ENCODE results near the gene OR2T11.
A peak's percentile ranks its signal among the peaks of the same experiment; 100 is the strongest.
"Not testable (repeated sequence)": the region's sequence is repeated elsewhere in the genome, so short reads cannot be mapped to it uniquely, and the experiment has no call there.

The OR2T11 gene, protein sequence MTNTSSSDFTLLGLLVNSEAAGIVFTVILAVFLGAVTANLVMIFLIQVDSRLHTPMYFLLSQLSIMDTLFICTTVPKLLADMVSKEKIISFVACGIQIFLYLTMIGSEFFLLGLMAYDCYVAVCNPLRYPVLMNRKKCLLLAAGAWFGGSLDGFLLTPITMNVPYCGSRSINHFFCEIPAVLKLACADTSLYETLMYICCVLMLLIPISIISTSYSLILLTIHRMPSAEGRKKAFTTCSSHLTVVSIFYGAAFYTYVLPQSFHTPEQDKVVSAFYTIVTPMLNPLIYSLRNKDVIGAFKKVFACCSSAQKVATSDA

DNA sequence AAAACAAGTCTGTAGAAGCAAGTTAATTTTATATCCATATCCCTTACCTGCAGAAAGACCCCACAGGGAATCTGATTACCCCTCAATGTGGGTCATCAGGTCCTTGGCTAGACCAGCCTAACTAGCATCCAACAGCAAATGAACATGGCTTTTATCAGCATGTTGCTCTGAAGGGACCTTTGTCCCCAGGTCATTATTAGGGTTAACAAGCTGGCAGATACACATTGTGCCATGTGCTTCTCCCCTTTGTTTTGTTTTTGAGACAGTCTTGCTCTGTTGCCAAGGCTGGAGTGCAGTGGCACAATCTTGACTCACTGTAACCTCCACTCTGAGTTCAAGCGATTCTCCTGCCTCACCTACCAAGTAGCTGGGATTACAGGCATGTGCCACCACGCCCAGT lies at the start of gene OR2T11:
Gene OR2T11, minus strand, starts transcription at position 101 of the 400 bp plus-strand sequence. CDS start 7,963 bp downstream, outside the sequence.
- DNase-seq (ENCODE audit: low spot score): not testable (repeated sequence)

DNA sequence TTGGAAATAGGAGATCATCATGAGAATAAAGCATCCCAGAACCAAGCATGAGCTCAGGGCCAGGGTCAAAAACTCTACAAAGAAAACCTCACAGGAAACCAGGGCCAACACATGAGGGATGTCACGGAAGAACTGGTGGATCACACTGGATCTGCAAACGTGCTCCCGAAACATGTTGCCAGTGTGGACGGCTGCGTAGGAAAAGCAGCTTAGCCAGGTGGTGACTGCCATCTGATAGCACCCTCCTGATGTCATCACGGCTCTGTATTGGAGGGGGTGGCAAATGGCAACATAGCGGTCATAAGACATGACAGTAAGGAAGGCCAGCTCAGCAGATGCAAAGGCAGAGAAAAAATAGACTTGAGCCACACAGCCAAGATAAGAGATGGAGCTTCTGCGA lies 46.8 kb upstream of the OR2T11 start:
- DNase-seq (ENCODE audit: low spot score): no peak

DNA sequence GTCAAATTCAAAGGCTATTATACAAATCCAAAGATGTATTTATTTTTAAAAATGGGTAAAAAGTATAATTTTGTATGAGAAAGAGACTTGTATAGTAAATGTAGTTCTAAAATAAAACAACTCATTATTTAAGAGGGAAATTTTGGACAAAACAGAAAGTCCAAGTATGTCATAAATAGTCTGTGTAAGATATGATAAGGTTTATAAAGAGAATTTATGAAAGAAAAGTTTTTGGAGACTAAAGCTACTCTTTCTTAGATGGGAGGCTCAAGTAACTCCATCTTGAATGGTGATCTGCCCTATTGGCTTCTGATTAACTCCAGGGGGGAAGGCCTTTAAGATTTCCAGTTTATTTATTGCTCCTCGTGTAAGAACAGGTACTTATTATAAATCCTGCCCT lies 35.1 kb upstream of the OR2T11 start:
- DNase-seq (ENCODE audit: low spot score): no peak

DNA sequence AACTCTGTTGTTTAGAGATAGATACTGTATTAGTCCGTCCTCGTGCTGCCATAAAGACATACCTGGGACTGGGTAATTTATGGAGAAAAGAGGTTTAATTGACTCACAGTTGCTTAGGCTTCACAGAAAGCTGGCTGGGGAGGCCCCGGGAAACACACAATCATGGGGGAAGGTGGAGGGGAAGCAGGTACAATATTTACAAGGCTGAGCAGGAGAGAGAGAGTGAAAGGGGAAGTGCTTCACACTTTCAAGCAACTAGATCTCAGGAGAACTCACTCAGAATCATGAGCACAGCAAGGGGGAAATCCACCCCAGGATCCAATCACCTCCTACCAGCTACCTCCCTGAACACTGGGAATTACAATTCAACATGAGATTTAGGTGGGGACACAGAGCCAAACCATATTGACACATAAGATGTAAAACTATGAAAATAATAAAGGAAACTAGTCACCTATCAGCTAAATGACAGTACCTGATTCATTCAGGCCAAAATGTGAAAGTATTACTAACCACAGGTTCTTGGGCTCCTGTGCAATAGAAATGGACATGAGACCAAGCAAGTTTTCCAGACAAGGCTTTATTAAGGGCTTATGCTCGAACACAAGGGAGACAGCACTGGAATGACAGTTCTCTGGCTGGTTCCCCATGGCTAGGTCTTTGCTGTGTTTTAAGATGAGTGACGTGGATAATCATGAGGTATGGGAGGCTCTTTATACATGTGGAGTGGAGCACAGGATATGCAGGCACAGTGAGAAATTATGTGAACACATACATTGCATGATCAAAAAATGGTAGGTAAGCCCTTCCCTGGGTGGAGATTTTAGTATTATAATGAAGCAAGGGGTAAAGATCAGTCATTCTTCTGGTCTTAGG lies 28.8 kb upstream of the OR2T11 start:
- DNase-seq (ENCODE audit: low spot score): not testable (repeated sequence)

DNA sequence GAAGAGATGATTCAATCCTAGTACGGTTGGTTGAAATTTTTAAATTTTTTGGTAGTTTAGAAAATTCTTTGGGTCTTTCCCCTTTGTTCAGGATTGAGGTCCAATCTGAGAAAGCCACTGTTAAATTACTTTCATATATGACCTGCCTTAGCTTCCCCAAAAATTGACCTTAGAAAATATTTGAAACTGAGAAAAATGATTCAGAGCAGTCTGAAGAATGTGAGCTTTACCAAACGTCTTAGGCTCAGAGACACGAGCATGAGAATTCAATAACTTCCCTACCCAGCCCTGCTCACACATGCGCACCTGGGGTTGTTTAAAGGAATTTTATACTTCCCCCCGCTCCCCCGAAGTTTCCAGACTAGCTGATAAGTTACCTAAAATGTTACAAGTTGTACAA lies 21.9 kb upstream of the OR2T11 start:
- DNase-seq (ENCODE audit: low spot score): not testable (repeated sequence)

DNA sequence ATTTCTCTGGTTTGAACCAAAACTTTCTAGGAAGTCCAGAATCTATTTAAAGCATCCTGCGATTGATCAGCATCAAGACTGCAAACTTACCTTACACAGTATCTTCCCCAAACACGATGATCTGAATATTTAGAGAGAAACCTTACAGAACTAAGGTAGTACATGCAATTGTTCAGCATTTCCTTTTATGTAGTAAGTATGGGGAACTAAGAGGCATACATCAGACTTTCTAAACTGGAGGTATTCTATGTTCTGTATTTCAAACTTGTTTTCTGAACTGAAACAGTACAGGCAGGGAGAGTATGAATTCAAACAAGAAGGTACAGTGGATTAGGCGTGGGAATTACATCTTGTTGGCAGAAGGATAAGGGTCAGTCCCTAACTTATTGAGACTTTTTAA lies 20.5 kb upstream of the OR2T11 start, which contains the start of gene OR2T27:
Gene OR2T27, minus strand, starts transcription at position 175 of the 400 bp plus-strand sequence. CDS start 4,644 bp downstream, outside the sequence.
- not testable (repeated sequence) for DNase-seq (ENCODE audit: low spot score)

DNA sequence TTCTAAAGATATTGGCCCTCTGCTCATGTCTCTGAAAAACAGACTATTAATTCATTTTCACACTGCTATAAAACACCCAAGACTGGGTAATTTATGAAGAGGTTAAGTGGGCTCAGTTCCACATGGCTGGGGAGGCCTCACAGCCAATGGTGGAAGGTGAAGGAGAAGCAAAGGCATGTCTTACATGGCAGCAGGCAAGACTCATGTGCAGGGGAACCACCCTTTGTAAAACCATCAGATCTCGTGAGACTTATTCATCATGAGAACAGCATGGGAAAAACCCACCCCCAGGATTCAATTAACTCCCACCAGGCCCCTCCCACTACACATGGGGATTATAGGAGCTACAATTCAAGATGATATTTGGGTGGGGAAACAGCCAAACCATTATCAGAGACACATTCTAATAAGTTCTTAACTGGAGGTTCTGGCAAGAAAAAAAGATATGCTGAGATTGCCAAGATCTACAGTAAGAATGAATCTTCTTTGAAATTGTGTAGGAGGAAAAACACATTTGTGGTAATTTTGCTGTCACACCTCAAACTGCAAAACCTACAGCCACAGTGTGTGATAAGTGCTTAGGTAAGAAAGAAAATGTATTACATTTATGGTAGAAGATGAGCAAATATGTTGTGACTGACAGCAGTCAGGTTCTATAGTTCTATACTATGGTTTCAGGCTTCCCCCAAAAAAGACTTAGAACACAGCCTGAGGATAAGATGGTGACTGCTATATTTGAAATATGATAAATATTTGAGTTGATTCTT lies 14.1 kb upstream of the OR2T11 start:
- not testable (repeated sequence) for DNase-seq (ENCODE audit: low spot score)

DNA sequence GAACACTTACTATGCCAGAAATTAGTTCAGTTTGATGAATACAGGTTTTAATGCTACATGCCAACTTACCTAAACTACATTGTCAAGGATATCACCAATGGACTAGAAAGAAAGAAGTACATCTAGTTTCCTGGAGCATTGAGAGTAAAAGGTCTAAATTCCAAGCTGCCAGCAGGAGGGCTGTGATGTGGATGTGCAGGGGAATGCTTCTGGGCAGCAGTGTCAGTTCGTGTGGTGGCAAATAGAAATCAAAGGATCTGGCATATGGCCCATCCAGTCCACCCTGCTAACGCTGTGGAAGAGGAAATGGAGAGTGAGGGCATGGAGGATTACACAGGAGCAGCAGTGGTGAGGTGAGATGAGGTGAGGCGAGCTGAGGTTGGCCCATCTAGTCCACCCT lies 10.3 kb upstream of the OR2T11 start, which contains the start of gene OR2T35:
Gene OR2T35, minus strand, starts transcription at position 101 of the 400 bp plus-strand sequence. CDS start 6,020 bp downstream, outside the sequence.
- not testable (repeated sequence) for DNase-seq (ENCODE audit: low spot score)

DNA sequence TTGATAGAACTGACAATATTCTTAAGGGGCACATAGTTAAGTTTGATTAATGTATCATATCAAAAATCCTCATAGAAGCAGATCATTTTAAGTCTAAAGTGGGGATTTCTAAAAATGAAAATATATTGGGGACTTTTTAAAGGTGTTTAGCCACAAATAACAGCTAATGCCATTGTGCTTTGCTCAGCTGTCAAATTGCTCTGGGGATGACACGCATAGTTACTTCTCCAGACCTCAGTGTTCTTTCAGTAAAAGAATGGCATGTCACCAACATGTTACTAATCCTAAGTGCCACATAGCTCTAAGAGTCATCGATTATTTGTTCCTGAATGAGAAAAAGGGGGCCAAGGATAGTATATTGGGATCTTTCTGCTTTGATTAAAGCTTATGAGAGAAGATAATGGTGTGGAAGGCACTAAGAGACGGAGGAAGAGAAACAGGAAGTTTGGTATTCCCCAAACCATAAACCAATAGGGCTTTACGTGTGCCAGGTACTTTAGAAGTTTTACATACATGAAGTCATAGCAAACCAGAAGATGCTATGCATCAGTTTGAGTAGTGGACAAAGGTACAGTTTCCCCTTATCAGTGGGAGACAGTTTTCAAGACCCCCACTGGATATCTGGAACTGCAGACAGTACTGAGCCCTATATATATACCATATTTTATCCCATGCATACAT lies 8.2 kb upstream of the OR2T11 start:
- DNase-seq (ENCODE audit: low spot score): not testable (repeated sequence)

DNA sequence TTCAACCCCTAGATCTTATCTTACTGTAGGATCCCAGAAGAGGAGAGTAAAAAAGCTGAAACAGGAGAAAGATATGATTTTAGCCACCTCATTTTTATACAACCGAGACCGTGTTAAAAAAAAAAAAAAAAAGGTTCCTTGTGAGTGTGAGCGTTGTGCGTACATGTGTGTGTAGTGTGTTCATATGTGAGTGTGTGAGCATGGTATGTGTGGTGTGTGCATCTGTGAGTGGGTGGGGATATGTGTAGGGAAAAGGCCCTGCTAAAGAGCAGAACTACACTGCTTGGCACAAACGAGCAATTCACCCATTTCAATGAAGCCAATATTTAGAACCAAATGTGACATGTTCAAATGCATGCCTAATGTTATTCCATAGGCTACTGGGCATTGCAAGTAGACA lies 6.7 kb upstream of the OR2T11 start:
- DNase-seq (ENCODE audit: low spot score): not testable (repeated sequence)

DNA sequence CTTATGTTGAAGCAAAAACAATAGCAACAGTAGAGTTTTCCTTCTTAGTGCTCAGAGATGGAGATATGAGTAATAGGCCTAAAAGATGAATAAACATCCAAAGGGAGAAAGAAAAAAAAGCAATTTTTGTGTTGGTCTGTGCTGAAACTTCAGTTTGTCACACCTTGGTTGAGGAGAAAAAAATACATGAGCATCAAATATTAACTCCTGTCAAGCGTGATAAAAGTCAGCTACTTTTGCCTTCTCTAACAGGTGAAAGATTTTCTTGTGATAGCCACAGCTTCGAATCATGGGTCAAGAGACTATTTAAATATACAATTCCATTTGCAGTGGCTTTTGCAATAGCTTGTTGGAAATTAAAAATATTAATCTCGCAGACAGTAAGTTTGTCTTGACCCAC lies 6.0 kb upstream of the OR2T11 start:
- DNase-seq (ENCODE audit: low spot score): not testable (repeated sequence)

DNA sequence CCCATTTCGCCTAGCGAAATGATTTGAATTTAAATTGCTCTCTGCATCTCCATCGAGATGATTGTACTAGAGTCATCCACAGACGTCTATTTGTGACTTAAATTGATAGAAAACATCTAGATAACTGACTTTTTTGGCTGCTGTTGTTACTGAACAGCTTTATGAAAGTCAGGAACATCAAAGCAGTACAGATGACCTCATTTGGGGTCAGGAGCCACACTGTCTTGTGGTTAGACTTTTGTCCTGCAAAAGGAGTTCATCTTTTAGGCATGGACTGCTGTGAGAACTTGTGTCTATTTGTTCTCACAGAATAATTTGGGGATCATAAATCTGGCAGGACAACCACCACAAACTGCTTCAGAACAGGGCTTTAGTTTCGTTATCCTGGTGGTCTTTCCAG lies 4.8 kb upstream of the OR2T11 start:
- DNase-seq (ENCODE audit: low spot score): not testable (repeated sequence)

DNA sequence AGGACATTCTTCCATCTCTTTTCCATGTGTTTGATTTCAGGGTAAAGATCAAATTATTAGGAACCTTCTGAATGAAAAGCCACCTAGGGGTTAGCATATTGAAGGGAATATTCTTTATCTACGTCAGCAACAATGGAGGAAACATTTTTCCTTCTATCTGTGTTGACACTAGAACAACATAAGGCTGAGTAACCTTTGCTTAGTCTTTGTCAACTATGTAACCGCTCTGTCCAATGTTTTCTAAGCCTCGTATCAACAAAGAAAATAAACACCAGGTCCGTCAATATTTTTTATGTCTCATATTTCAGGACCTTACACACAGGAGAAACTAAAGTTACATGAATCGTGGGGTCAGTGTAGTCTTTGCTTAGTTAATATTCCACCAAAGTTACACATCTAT lies 1.7 kb upstream of the OR2T11 start:
- DNase-seq (ENCODE audit: low spot score): not testable (repeated sequence)

DNA sequence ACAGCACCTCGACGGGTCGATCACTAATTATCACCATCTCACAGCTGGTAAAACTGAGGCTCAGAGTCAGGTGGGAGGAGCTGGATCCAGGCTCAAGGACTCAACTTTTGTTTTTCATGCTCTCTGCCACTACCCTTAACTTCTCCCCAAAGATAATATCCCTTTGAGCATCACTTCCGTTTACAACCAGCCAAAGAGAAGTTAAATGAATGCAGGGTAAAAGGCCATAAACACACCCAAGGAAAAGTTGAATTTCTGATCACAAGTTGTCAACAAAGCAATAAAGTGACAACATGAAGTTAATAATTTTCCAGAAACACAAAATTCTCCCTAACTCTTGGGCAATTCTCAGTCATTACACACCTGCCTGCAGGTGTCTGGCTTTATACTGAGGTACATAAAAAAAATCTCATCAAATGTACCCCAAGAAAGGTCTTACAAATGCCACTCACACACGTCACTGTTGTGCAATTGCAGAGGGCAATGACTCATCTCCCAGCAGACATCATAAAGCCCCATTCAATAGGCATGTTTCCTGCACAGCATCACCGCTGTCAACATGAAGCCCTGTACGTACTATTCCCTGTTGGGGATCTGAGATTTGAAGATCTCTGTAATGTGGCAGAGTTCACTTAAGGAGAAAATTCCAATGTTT lies 3.4 kb downstream of the OR2T11 start:
- DNase-seq (ENCODE audit: low spot score): no peak

DNA sequence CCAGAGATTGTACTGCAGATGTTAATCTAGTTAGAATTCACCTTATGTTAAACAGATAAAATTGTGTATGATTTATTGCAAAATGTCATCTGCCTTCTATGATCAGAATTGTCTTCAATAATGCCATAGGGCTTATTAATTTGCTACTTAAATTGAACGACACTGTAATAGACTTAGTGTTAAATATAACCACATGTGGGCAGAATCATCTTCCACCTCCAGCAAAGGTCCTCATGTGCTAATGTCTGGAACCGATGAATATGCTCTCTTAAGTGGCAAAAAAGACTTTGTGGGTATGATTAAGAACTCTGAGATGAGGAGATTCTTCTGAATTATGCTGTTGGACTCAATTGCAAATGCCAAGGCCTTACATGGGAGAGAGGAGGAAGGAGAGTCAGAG lies 4.3 kb downstream of the OR2T11 start:
- no peak for DNase-seq (ENCODE audit: low spot score)

DNA sequence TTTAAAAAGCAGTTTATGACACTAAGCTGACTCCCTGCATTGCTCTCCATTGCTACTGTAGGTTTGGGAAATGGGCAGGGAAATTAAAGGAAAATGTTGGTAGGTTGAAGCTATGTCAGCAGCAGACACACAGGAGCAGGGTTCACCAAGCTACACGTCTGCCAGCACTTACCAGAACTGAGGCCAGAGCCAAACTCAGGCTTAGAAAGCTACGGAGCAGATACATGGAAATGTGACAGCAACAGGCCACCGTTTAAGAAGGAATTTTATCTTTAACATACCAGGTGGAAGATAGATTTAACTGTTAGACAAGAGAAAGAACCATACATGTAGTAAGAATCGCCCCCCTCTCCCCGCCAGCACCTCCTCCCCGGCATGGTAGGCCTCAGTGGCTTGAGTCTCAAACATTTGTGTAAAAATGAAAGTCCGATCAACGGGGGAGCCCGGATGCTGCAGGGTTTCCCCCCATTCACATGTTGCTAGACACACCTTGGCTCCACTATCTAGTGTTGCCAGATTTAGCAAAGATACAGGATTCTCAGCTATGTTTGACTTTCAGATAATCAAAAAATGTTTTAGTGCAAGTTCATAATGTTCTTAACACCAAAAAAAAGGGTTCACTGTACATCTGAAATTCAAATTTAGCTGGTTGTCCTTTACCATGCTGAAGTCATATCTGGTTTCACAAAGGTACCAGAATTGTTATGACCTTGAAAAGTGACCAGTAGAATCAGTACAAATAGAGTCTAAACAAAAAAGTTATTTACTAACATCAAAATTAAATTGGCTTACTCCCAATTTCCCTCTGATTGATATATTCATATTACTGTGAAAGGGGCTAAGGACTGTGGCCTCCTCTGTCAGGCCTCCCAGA lies 6.7 kb downstream of the OR2T11 start:
- DNase-seq (ENCODE audit: low spot score): no peak

DNA sequence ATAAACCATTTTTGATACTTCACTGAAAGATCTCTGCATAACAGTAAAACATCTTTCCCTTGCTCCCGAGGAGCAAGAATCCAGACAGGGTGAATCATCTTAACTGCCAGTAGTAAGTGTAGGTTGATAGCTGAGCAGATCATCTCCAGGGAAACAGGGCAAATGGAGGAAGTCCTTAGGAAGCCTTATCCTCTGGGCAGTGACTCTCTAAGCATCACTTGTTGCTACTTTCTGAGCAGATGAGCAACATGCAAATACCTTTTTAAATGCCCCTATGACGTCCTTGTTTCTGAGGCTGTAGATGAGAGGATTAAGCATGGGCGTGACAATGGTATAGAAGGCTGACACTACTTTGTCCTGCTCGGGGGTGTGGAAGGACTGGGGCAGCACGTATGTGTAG lies 8.9 kb downstream of the OR2T11 start:
- DNase-seq (ENCODE audit: low spot score): no peak

DNA sequence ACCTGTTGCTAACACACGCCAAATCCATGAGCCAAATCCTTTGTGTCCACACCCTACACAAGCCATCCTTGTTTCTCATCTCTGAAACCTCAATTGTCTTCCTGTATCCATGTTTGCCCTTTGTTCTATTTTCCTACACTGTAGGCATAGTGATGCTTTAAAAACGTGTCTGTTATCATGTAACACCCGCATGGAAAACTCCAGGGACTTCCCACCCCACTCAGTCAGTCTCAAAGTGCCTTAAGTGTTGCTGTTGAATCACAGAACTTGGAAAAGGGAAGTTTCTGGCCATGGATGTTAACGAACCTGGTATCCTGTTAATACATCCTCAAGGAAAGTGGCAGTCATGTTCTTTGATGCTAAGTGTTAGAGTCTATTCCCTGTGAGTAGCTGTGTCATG lies 9.7 kb downstream of the OR2T11 start:
- no peak for DNase-seq (ENCODE audit: low spot score)

DNA sequence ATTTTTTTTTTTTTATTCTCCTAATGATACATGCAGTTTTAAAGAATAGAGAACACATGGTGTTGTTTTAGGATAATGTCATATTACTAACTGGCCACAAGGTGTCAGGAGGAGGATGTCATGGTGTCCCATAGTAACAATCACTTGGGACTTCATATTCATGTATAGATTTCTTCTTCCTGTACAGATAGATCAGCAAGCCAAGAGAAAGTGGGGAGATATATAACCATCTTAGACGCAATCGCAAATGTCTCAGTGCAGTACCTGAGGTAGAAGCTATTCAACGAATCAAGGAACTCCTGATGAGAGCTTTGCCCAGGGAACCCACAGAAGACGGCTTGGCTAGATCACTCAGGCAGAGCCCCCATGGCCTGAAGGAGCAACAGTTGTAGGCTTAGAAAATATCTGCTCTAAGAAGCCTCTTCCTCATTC lies 12.3 kb downstream of the OR2T11 start:
- peak; percentile 66 for DNase-seq (ENCODE audit: low spot score)

DNA sequence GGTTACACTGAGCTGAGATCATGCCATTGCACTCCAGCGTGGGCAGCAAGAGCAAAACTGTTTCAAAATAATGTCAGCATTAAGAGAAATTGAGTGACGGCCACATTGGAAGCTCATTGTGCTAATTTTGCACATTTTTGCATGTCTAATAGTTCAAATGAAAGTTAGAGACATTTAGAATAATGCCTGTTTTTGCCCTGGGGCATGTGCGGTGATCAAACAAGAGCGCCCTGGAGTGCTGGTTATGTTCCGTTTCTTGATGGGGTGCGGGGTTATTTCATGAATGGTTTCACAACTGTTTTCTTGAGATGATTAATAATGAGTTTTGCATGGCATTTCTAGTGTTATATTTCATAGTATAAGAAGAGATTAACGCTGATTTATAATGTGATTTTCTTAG lies 13.1 kb downstream of the OR2T11 start:
- DNase-seq (ENCODE audit: low spot score): no peak

Measured in GM03348 (cell line).